Neural progenitor cell (in vitro differentiated cells): ENCODE measurements around the gene ASL. TPM values are rescaled to one million over a fixed set of nuclear protein-coding genes. Genes with fewer than 3 reads are reported as not detected.
"Not testable (repeated sequence)": the region's sequence is repeated elsewhere in the genome, so short reads cannot be mapped to it uniquely, and the experiment has no call there.

Experiments
- DNase-seq: peaks from one replicate; pipeline ENCODE4 v3.0.0-alpha.2; 2016; ENCODE audit warnings: low spot score
- H2AFZ ChIP-seq: fragments of 200-600 bp; sonication (generic); replicated peaks from 2 replicates; pipeline ENCODE4 v1.6.1; 2016; ENCODE audit warnings: antibody characterized with exemption
- H3F3A ChIP-seq: fragments of 200-600 bp; sonication (generic); 2 replicates; pipeline ENCODE4 v1.6.1; 2016; ENCODE audit warnings: antibody characterized with exemption, low read depth
- H3K27ac ChIP-seq: fragments of 200-600 bp; sonication (generic); 2 replicates; pipeline ENCODE4 v1.5.1; 2016; ENCODE audit warnings: mild to moderate bottlenecking
- H3K27me3 ChIP-seq: fragments of 200-600 bp; sonication (generic); 2 replicates; pipeline ENCODE4 v1.6.1; 2016; ENCODE audit warnings: mild to moderate bottlenecking, moderate library complexity
- H3K36me3 ChIP-seq: fragments of 200-600 bp; sonication (generic); 2 replicates; pipeline ENCODE4 v1.5.1; 2016
- H3K4me1 ChIP-seq: fragments of 200-600 bp; sonication (generic); 2 replicates; pipeline ENCODE4 v1.6.1; 2016; ENCODE audit warnings: mixed run types
- H3K4me2 ChIP-seq: fragments of 200-600 bp; sonication (generic); 2 replicates; pipeline ENCODE4 v1.6.1; 2016
- H3K4me3 ChIP-seq: fragments of 200-600 bp; sonication (generic); 2 replicates; pipeline ENCODE4 v1.5.1; 2016
- H3K79me2 ChIP-seq: fragments of 200-600 bp; sonication (generic); 2 replicates; pipeline ENCODE4 v1.6.1; 2016; ENCODE audit warnings: low read depth
- H3K9ac ChIP-seq: fragments of 200-600 bp; sonication (generic); 2 replicates; pipeline ENCODE4 v1.6.1; 2016
- H3K9me3 ChIP-seq: fragments of 200-600 bp; sonication (generic); 2 replicates; pipeline ENCODE4 v1.5.1; 2016; ENCODE audit warnings: low read depth
- H4K20me1 ChIP-seq: fragments of 200-600 bp; sonication (generic); 2 replicates; pipeline ENCODE4 v1.6.1; 2016; ENCODE audit warnings: low read depth
- H3K27ac Mint-ChIP-seq: 3 replicates; pipeline ENCODE4 v1.8.0; 2021; ENCODE audit warnings: mixed read lengths
- H3K27me3 Mint-ChIP-seq: 2 replicates; pipeline ENCODE4 v1.8.0; 2022; ENCODE audit warnings: low read depth, mild to moderate bottlenecking, inconsistent platforms, moderate library complexity, mixed read lengths; ENCODE audit not compliant: insufficient read depth
- H3K36me3 Mint-ChIP-seq: 3 replicates; pipeline ENCODE4 v1.8.0; 2021; ENCODE audit warnings: mixed read lengths
- H3K4me1 Mint-ChIP-seq: 3 replicates; pipeline ENCODE4 v1.8.0; 2021; ENCODE audit warnings: mixed read lengths
- H3K4me3 Mint-ChIP-seq: 3 replicates; pipeline ENCODE4 v1.8.0; 2021; ENCODE audit warnings: mild to moderate bottlenecking, moderate library complexity, mixed read lengths
- H3K9me3 Mint-ChIP-seq: 3 replicates; pipeline ENCODE4 v1.8.0; 2020; ENCODE audit warnings: mixed read lengths
- CTCF ChIP-seq: fragments of 200-600 bp; sonication (generic); IDR thresholded peaks from 2 replicates; pipeline ENCODE4 v1.5.1; 2017; ENCODE audit warnings: antibody characterized with exemption, mild to moderate bottlenecking
- EZH2 ChIP-seq: fragments of 200-600 bp; sonication (generic); IDR thresholded peaks from 2 replicates; pipeline ENCODE4 v1.6.1; 2017; ENCODE audit warnings: antibody characterized with exemption, mild to moderate bottlenecking, moderate library complexity
- EZH2phosphoT487 ChIP-seq: fragments of 200-600 bp; sonication (generic); IDR thresholded peaks from 2 replicates; pipeline ENCODE4 v1.6.1; 2017; ENCODE audit warnings: antibody characterized with exemption
- total RNA-seq: library from RNA; depleted of rRNA; stranded (reverse); fragments of >200 nt; gene quantifications from 2 replicates; pipeline ENCODE4 v1.2.3, GENCODE V29; 2015; ENCODE audit warnings: low replicate concordance

ASL gene
- total RNA-seq, 1 donor from 2014 or later: 14.2 TPM

DNA sequence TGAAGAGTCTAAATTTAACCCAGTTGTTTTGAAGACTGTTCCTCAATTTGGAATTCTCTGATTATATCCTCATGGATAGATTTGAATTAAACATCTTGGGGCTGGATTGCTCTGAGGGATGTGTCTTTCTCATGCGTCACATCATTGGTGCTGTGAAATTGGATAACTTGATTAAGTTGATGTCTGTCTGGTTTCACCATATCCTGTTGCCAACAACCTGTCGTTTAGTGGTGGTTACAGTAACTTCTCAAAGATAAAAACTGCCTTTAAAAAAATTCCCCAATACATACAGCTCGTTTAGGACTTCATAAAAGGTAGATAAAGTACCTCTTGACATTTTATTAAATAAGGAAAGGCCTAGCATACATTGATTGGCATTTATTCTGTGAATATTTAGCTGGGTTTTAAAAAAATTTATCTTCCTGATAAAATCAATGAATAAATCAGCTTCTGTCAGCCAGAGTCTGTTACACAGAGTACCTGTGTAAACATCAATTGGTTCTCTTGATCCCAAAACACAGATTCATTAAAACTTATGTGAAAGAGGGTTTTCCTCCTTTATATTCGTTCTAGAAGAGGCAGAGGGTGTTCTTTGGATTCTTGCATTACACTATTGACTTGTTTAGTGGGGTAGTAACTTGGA, 49.6 kb downstream of the ASL start:
- no peak for DNase-seq
- peaks cover 11% of the 10 kb centered on the region for H4K20me1 ChIP-seq
- H3F3A ChIP-seq: no peaks in the 10 kb centered on the region
- H3K4me3 ChIP-seq: no peak overlapping the region
- no peak overlapping the region for H2AFZ ChIP-seq
- peaks cover 92% of the 10 kb centered on the region for H3K79me2 ChIP-seq
- no peak overlapping the region for H3K9ac ChIP-seq
- Mint-ChIP-seq H3K4me1 (no peaks in the 10 kb centered on the region), H3K9me3 (no peaks in the 10 kb centered on the region), H3K27ac (no peak overlapping the region), H3K36me3 (peaks cover 5% of the 10 kb centered on the region), H3K4me3 (no peak overlapping the region), H3K27me3 (no peaks in the 10 kb centered on the region)
- TF ChIP-seq EZH2 (no peak), EZH2phosphoT487 (no peak), CTCF (no peak)
- H3K4me1 ChIP-seq: no peaks in the 10 kb centered on the region
- no peak overlapping the region for H3K4me2 ChIP-seq
- H3K36me3 ChIP-seq: no peaks in the 10 kb centered on the region
- H3K27ac ChIP-seq: no peak overlapping the region
- no peaks in the 10 kb centered on the region for H3K9me3 ChIP-seq
- no peaks in the 10 kb centered on the region for H3K27me3 ChIP-seq

GRCh38 chr7:66125781-66126352, 50.2 kb downstream of the ASL start:
- not testable (repeated sequence) for H3K4me1 ChIP-seq, H3F3A ChIP-seq, H3K9me3 ChIP-seq, H3K4me1 Mint-ChIP-seq, H2AFZ ChIP-seq, H3K27me3 Mint-ChIP-seq, H3K27me3 ChIP-seq, H3K4me2 ChIP-seq, DNase-seq, H3K4me3 ChIP-seq, H3K9me3 Mint-ChIP-seq, H3K36me3 Mint-ChIP-seq, H3K4me3 Mint-ChIP-seq, H3K27ac ChIP-seq, H3K36me3 ChIP-seq, H3K27ac Mint-ChIP-seq, H3K9ac ChIP-seq
- H4K20me1 ChIP-seq: peaks cover 11% of the 10 kb centered on the region
- peaks cover 87% of the 10 kb centered on the region for H3K79me2 ChIP-seq

DNA sequence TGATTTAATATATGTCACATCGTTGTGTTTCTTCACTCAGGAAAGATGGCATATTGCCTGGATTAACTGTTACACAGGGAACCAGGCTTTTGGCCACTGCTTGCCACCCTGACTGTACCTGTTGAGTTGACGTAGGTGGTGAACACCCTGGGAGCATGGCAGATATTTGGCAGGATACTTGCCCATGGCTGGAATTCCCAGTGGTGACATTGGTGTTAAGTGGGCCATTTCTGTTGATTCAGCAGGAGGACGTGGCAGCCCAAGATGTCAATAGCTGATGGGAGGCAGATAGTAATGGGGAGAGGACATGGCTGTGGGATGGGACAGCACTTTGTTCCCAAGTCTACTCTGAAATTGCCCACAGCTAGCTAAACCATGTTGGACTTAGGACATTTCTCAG, 51.6 kb downstream of the ASL start:
- peaks cover 13% of the 10 kb centered on the region for H3K36me3 Mint-ChIP-seq
- H3K79me2 ChIP-seq: peaks cover 74% of the 10 kb centered on the region
- not testable (repeated sequence) for H2AFZ ChIP-seq, H3K27ac ChIP-seq, H3K27ac Mint-ChIP-seq, DNase-seq, H3K9me3 Mint-ChIP-seq, H3K9ac ChIP-seq, H3K4me1 ChIP-seq, H3K4me3 ChIP-seq, H3K4me2 ChIP-seq, H3K4me1 Mint-ChIP-seq, H3K4me3 Mint-ChIP-seq, H3K27me3 Mint-ChIP-seq, H3K36me3 ChIP-seq, H3F3A ChIP-seq, H3K27me3 ChIP-seq, H3K9me3 ChIP-seq
- peaks cover 11% of the 10 kb centered on the region for H4K20me1 ChIP-seq

- H3K4me3 Mint-ChIP-seq: no peak overlapping the region
- Histone ChIP-seq H4K20me1 (no peaks in the 10 kb centered on the region), H3K4me2 (no peak overlapping the region), H3K27ac (no peak overlapping the region), H3F3A (no peaks in the 10 kb centered on the region), H3K27me3 (no peaks in the 10 kb centered on the region), H3K9ac (no peak overlapping the region), H3K4me3 (no peak overlapping the region), H3K9me3 (no peaks in the 10 kb centered on the region), H3K36me3 (peaks cover 6% of the 10 kb centered on the region), H3K4me1 (no peaks in the 10 kb centered on the region), H2AFZ (no peak overlapping the region), H3K79me2 (no peaks in the 10 kb centered on the region)
- TF ChIP-seq CTCF: no peak
- no peak for TF ChIP-seq EZH2
- no peak for TF ChIP-seq EZH2phosphoT487
- H3K36me3 Mint-ChIP-seq: peaks cover 27% of the 10 kb centered on the region
- H3K9me3 Mint-ChIP-seq: no peaks in the 10 kb centered on the region
- H3K4me1 Mint-ChIP-seq: no peaks in the 10 kb centered on the region
- H3K27ac Mint-ChIP-seq: no peak overlapping the region
- no peaks in the 10 kb centered on the region for H3K27me3 Mint-ChIP-seq
- DNase-seq: no peak
Measured at GRCh38 chr7:66138994-66139752, 63.6 kb downstream of the ASL start.
